Endothelial cell of umbilical vein (primary cell): ENCODE measurements around the gene HTR3E.

Experiments
- EZH2 ChIP-seq: IDR thresholded peaks from 2 replicates; pipeline ENCODE4 v1.6.1; 2012; ENCODE audit warnings: borderline replicate concordance, low read depth, mild to moderate bottlenecking, moderate library complexity, low read length, inconsistent platforms; ENCODE audit not compliant: severe bottlenecking
- FOS ChIP-seq: IDR thresholded peaks from 2 replicates; pipeline ENCODE4 v1.6.1; 2011; ENCODE audit warnings: mild to moderate bottlenecking, low read length, moderate library complexity, borderline replicate concordance; ENCODE audit not compliant: insufficient read depth
- JUN ChIP-seq: IDR thresholded peaks from 2 replicates; pipeline ENCODE4 v1.6.1; 2011; ENCODE audit warnings: borderline replicate concordance, low read depth; ENCODE audit not compliant: insufficient read length, insufficient read depth
- MYC ChIP-seq: IDR thresholded peaks from one replicate; pipeline ENCODE4 v1.6.1; 2011; ENCODE audit warnings: mild to moderate bottlenecking, low read depth, low read length
- POLR2A ChIP-seq: IDR thresholded peaks from 2 replicates; pipeline ENCODE4 v1.6.1; 2012; ENCODE audit warnings: low read depth, mild to moderate bottlenecking, control low read depth, low read length
- POLR2AphosphoS5 ChIP-seq: IDR thresholded peaks from 2 replicates; pipeline ENCODE4 v1.6.1; 2012; ENCODE audit warnings: low read depth, mild to moderate bottlenecking, control low read depth, low read length, moderate library complexity; ENCODE audit not compliant: insufficient read depth
- TF ChIP-seq, protein P1 (sequence below), 2 donors: IDR thresholded peaks; 1 replicate in 1 of 2; 2 replicates in 1 of 2; pipeline ENCODE4 v1.5.1; 2011; ENCODE audit warnings: low read length in 2 of 2, mild to moderate bottlenecking in 2 of 2, moderate library complexity in 2 of 2, control low read depth in 1 of 2, inconsistent platforms in 1 of 2, low read depth in 1 of 2; ENCODE audit not compliant: insufficient read depth in 1 of 2; ENCODE audit errors: extremely low read depth in 1 of 2
- TF ChIP-seq, protein P2 (sequence below): IDR thresholded peaks from 2 replicates; pipeline ENCODE4 v1.6.1; 2011; ENCODE audit not compliant: insufficient read depth, insufficient read length

DNA sequence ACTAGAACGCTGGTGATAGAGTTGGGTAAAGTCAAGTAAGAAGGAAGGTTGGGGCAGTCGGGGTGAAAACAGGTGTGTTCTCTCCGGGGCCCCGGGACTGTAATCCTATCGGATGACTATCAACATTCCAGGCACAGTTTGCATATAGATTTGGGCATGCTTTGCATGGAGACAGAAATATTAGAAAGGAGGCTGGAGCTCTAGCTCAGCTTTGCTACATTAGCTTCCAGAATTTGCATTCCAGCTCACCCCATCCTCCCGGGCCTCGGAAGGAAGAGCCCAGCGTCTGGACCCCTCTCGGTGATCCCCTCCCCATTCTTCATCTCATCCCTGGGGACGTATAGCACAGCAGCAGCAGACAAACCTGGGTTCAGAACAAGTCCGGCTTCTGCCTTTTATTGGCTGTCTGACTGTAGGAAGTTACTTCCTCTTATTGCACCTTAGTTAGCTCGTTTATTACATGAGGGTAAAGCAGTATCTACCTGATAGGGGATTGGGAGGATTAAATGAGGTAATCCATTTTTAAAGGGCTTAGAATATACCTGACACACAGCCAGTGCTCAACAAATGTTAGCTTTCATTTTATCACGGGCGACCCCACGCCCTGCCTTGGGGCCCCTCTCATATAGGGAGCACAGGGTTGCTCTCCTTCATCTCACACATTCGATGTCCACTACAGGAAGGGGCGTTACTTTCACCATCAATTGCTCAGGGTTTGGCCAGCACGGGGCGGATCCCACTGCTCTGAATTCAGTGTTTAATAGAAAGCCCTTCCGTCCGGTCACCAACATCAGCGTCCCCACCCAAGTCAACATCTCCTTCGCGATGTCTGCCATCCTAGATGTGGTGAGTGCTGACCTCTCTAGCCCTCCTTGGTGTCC lies 3.2 kb downstream of the HTR3E start:
- TF ChIP-seq, protein P1, sequence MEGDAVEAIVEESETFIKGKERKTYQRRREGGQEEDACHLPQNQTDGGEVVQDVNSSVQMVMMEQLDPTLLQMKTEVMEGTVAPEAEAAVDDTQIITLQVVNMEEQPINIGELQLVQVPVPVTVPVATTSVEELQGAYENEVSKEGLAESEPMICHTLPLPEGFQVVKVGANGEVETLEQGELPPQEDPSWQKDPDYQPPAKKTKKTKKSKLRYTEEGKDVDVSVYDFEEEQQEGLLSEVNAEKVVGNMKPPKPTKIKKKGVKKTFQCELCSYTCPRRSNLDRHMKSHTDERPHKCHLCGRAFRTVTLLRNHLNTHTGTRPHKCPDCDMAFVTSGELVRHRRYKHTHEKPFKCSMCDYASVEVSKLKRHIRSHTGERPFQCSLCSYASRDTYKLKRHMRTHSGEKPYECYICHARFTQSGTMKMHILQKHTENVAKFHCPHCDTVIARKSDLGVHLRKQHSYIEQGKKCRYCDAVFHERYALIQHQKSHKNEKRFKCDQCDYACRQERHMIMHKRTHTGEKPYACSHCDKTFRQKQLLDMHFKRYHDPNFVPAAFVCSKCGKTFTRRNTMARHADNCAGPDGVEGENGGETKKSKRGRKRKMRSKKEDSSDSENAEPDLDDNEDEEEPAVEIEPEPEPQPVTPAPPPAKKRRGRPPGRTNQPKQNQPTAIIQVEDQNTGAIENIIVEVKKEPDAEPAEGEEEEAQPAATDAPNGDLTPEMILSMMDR (IDR thresholded peaks at IDR 0.05; ENCODE audit: extremely low read depth in 1 of 2, insufficient read depth in 1 of 2, low read depth in 1 of 2, low read length in 2 of 2), result no peak
- TF ChIP-seq POLR2A, result no peak
- TF ChIP-seq, protein P2, sequence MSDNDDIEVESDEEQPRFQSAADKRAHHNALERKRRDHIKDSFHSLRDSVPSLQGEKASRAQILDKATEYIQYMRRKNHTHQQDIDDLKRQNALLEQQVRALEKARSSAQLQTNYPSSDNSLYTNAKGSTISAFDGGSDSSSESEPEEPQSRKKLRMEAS, result no peak
- TF ChIP-seq EZH2, result no peak
- TF ChIP-seq POLR2AphosphoS5, result no peak
- TF ChIP-seq FOS, result no peak
- no peak for TF ChIP-seq JUN
- TF ChIP-seq MYC, result no peak
